ENCODE results near the gene NCKAP5. TPM values are rescaled to one million over a fixed set of nuclear protein-coding genes. Genes with fewer than 3 reads are reported as not detected.

The NCKAP5 gene
- total and polyA plus RNA-seq, 9 of the 15 experiments (the other 6 are each of a cell fraction or from before 2014, with no cell fraction given) = not detected

- TF ChIP-seq CEBPG (CRISPR knock-in tag; IDR thresholded peaks at IDR 0.05) (no peak), CEBPG (tag; conservative IDR thresholded peaks at IDR 0.05 in 1 of 2, IDR thresholded peaks at IDR 0.05 in 1 of 2) (no peak), ZBED1 (IDR thresholded peaks at IDR 0.05) (no peak), CEBPZ (IDR thresholded peaks at IDR 0.05; ENCODE audit: borderline replicate concordance, low read depth, low read length) (no peak), ZBTB43 (CRISPR knock-in tag; IDR thresholded peaks at IDR 0.05) (no peak), COPS2 (conservative IDR thresholded peaks at IDR 0.05) (no peak)
- TF ChIP-seq, protein P1, sequence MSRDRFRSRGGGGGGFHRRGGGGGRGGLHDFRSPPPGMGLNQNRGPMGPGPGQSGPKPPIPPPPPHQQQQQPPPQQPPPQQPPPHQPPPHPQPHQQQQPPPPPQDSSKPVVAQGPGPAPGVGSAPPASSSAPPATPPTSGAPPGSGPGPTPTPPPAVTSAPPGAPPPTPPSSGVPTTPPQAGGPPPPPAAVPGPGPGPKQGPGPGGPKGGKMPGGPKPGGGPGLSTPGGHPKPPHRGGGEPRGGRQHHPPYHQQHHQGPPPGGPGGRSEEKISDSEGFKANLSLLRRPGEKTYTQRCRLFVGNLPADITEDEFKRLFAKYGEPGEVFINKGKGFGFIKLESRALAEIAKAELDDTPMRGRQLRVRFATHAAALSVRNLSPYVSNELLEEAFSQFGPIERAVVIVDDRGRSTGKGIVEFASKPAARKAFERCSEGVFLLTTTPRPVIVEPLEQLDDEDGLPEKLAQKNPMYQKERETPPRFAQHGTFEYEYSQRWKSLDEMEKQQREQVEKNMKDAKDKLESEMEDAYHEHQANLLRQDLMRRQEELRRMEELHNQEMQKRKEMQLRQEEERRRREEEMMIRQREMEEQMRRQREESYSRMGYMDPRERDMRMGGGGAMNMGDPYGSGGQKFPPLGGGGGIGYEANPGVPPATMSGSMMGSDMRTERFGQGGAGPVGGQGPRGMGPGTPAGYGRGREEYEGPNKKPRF (IDR thresholded peaks at IDR 0.05; ENCODE audit: low read depth, low read length) = no peak
Observed at GRCh38 chr2:133502678-133503077, 65.6 kb downstream of the NCKAP5 start (continued).

Data from K562 (cell line).